ENCODE measurements around the gene SERPINH1.

DNA sequence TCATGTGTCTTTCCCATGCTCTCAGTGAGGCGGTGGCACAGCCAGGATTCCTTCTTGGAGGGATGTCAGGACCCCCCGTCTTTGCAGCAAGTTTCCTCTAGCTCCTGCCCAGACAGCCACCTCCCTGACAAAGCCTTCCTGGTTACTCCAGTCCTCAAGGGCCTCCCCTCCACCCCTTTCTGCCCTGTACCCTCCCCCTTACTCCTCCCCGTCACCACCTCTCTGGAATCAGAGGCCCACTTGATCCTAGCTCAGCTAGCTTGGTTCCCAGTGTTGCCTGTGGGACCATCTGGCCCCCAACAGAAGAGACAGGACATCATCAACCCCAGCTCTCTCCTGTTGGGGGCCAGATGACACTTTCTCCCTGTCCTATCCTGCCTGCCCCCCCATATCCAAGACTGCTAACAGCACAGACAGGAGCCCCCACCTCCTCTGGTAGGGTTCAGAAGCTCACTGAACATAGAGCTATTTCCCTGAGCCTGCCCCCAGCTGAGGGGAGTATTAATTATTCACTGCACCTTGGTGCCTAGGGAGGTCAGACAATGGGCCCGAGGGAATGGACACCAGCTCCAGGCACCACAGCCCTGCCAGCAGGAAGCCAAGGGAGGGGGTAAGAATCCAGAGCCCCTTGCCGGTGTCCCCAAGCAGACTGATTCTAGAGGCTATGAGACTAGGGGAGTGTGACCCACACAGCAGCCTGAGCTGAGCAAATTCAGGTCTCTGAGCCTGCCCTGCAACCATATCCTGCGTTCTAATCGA is 39.6 kb upstream of the SERPINH1 start:
- TF ChIP-seq, protein P1, sequence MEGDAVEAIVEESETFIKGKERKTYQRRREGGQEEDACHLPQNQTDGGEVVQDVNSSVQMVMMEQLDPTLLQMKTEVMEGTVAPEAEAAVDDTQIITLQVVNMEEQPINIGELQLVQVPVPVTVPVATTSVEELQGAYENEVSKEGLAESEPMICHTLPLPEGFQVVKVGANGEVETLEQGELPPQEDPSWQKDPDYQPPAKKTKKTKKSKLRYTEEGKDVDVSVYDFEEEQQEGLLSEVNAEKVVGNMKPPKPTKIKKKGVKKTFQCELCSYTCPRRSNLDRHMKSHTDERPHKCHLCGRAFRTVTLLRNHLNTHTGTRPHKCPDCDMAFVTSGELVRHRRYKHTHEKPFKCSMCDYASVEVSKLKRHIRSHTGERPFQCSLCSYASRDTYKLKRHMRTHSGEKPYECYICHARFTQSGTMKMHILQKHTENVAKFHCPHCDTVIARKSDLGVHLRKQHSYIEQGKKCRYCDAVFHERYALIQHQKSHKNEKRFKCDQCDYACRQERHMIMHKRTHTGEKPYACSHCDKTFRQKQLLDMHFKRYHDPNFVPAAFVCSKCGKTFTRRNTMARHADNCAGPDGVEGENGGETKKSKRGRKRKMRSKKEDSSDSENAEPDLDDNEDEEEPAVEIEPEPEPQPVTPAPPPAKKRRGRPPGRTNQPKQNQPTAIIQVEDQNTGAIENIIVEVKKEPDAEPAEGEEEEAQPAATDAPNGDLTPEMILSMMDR (conservative IDR thresholded peaks at IDR 0.05 in 1 of 2, IDR thresholded peaks at IDR 0.05 in 1 of 2; ENCODE audit: extremely low read depth in 1 of 2, insufficient read depth in 1 of 2, low read depth in 1 of 2, low read length in 2 of 2): no peak
- no peak for TF ChIP-seq EZH2 (IDR thresholded peaks at IDR 0.05; ENCODE audit: borderline replicate concordance, low read length)

All from mammary epithelial cell (primary cell).